NB4 (cell line): ENCODE data around the gene PTCD2.

ENCODE experiments used
- DNase-seq: peaks from one replicate; pipeline ENCODE4 v3.0.0; 2010; ENCODE audit warnings: low read depth
- H3K4me3 ChIP-seq: one replicate; pipeline ENCODE4 v1.5.1; 2011; ENCODE audit warnings: mild to moderate bottlenecking, low read depth, low read length, moderate library complexity
- MYC ChIP-seq: IDR thresholded peaks from 2 replicates; pipeline ENCODE4 v1.6.1; 2011; ENCODE audit warnings: low read depth, low read length
- POLR2A ChIP-seq: IDR thresholded peaks from 2 replicates; pipeline ENCODE4 v1.6.1; 2011; ENCODE audit warnings: mild to moderate bottlenecking; ENCODE audit not compliant: insufficient read length; ENCODE audit errors: extremely low read depth
- TF ChIP-seq, protein P1 (sequence below): IDR thresholded peaks from one replicate; pipeline ENCODE4 v1.5.1; 2012; ENCODE audit warnings: low read depth, low read length
- TF ChIP-seq, protein P2 (sequence below): IDR thresholded peaks from 2 replicates; pipeline ENCODE4 v1.6.1; 2011; ENCODE audit warnings: low read depth, low read length

Gene PTCD2

DNA sequence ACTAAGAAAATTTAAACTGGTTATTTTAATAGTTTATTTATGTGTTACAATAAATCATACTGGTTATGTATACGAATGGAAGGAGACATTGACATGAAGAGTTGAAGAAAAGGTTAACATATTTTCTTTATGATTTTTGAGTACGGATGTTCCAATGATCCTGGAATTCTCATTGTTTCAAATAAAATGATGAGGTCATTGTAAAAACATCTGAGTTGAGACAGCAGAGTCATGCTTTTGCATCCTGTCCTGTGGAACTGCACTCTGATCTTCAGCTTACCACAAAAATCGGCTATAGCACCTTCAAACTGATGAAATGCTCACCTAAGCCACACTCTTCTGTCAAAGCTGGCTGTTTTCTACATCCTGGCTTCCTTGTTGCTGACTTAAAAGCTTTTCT lies 67.8 kb downstream of the PTCD2 start:
- TF ChIP-seq, protein P1, sequence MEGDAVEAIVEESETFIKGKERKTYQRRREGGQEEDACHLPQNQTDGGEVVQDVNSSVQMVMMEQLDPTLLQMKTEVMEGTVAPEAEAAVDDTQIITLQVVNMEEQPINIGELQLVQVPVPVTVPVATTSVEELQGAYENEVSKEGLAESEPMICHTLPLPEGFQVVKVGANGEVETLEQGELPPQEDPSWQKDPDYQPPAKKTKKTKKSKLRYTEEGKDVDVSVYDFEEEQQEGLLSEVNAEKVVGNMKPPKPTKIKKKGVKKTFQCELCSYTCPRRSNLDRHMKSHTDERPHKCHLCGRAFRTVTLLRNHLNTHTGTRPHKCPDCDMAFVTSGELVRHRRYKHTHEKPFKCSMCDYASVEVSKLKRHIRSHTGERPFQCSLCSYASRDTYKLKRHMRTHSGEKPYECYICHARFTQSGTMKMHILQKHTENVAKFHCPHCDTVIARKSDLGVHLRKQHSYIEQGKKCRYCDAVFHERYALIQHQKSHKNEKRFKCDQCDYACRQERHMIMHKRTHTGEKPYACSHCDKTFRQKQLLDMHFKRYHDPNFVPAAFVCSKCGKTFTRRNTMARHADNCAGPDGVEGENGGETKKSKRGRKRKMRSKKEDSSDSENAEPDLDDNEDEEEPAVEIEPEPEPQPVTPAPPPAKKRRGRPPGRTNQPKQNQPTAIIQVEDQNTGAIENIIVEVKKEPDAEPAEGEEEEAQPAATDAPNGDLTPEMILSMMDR: no peak
- TF ChIP-seq, protein P2, sequence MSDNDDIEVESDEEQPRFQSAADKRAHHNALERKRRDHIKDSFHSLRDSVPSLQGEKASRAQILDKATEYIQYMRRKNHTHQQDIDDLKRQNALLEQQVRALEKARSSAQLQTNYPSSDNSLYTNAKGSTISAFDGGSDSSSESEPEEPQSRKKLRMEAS: no peak
- TF ChIP-seq POLR2A: no peak
- TF ChIP-seq MYC: no peak
- no peak overlapping the region for H3K4me3 ChIP-seq
- no peak for DNase-seq

DNA sequence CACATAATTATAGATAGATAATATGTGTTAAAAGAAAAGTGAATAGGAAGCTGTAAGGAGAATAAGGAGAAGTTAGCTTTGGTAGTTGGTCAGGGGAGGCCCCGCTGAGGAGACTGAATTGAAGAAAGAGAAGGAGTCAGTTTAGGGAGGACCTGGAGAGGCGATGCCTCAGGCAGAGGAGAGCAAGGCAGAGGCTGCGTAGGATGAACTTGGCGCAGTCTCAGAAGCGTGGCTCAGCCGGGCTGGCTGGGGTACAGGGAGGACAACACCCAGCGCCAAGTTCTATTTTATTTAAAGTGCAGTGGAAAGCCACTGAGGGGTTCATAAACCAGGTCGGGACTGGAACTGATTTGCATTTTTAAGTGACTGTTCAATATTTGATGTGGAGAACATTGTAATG lies 68.5 kb downstream of the PTCD2 start:
- TF ChIP-seq POLR2A (no peak), MYC (no peak)
- TF ChIP-seq, protein P2: no peak
- TF ChIP-seq, protein P1: no peak
- H3K4me3 ChIP-seq: no peak overlapping the region
- DNase-seq: no peak

DNA sequence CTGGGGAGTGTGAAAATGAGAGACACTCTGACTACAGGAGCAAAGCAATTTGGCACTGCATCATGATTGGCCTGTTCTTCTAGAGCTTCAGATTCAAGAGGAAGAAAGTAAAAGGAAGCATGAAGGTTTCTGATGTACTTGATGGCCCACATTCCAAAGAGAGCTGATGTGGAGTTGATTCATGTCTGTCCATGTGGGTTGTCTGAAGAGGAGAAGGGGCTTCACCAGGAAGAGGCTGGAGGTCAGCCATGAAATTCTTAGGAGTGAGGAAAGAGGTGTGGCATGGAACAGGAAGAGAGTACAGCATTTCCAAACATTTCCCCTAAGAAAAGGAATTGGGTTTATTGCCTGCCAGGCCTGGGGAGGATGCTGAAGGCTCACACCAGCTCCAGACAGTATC lies 70.7 kb downstream of the PTCD2 start:
- DNase-seq: no peak
- TF ChIP-seq, protein P2: no peak
- TF ChIP-seq MYC: no peak
- no peak for TF ChIP-seq POLR2A
- TF ChIP-seq, protein P1: no peak
- H3K4me3 ChIP-seq: no peak overlapping the region

DNA sequence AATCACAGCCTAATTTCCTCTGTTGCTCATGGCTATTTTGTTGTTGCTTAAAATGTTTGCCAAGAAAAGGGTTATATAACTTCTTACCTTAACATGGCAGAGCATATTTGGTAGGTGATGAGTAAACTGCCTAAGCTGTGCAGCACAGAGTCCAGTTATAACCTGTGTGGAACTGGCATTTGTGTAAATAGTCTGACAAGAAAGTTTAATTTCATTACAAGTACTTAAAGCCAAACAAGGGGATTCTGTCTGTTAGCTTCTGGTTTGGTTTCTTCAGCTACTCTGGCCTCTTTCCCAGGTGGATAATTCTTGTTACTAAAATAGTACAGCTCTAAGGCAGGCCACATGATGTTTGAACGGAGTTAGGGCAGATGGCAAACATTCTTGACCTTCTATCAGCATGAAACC lies 72.2 kb downstream of the PTCD2 start:
- H3K4me3 ChIP-seq: no peak overlapping the region
- no peak for DNase-seq
- TF ChIP-seq, protein P2: no peak
- TF ChIP-seq POLR2A (no peak), MYC (no peak)
- TF ChIP-seq, protein P1: no peak

DNA sequence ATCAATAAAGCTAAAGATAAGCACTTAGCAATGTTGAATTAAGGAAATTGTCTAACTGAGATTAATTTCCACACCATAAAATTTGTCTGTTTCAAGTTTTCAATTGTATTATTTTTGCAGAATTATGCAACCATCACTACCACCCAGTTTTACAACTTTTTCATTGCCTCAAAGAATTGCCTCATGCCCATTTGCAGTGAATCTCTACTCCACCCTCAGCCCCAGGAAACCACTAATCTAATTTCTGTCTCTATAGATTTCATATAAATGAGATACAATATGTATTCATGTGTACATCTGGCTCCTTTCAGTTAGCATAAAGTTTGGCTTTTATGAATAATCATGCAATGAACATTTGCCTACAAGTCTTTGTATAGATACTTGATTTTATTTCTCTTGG lies 72.9 kb downstream of the PTCD2 start:
- no peak overlapping the region for H3K4me3 ChIP-seq
- DNase-seq: no peak
- TF ChIP-seq, protein P1: no peak
- TF ChIP-seq POLR2A (no peak), MYC (no peak)
- TF ChIP-seq, protein P2: no peak

DNA sequence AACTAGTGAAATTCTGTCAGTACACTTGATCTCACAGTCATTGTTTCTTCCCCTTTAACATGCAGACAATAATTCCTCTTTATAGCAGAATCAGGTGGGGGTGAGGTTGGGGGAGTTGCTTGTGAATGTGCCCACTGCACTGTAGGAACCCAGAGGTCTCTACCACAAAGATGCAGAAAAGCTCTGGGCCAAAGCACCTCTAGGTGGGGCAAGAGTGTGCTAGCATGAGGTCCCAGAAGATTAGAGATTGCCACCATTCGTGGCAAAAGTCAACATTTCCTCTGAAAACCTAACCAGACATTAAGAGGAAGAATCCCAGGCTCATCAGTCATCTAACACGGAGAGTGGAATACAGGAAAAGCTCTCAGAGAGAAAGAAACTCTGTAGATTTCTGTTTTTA lies 74.5 kb downstream of the PTCD2 start:
- H3K4me3 ChIP-seq: no peak overlapping the region
- DNase-seq: peak; percentile 77
- TF ChIP-seq, protein P1: peak; percentile 76
- TF ChIP-seq POLR2A (no peak), MYC (no peak; the same call in 1 of the 2 replicates)
- TF ChIP-seq, protein P2: peak; percentile 30; the same call in 1 of the 2 replicates
